ENCODE measurements around the gene FOXC1. TPM values are rescaled to one million over a fixed set of nuclear protein-coding genes. Genes with fewer than 3 reads are reported as not detected.

FOXC1 gene
- polyA plus RNA-seq, 1 donor from 2014 or later, result 0.09 TPM

DNA sequence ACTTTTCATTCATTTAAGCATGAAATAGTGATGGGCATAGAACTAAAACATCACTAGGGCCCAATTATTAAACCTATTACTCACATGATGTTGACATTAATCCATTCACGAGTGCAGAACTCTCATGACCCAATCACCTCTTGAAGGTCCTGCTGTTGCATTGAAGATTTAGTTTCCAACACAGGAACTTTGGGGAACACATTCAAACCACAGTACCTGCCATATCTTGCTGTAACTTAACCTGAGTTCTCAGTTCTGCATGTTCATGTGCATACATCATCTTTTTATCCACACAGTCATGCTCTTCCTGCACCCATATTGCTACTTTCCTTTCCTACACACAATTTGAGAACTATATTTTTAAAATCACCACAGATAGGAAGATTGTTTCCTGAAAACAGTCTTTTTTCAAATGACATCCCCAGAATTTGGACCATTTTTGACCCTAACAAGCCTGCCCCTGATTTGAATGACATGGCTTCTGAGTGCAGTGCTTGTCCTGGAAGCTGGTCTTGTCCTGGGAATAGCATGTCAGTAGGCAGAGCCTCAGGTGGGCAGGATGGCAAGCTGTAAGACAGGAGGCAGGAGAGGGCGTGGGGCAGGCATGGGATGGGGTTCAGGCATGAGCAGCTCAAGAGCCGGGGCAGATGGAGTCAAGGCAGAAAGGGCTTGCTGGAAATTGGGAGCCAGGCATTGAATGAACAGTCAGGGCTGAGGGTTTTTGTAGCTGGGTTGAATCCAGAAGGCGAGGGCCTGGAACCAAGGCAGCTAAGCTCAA lies 49.2 kb upstream of the FOXC1 start (continued):
- TF ChIP-seq, protein P1, sequence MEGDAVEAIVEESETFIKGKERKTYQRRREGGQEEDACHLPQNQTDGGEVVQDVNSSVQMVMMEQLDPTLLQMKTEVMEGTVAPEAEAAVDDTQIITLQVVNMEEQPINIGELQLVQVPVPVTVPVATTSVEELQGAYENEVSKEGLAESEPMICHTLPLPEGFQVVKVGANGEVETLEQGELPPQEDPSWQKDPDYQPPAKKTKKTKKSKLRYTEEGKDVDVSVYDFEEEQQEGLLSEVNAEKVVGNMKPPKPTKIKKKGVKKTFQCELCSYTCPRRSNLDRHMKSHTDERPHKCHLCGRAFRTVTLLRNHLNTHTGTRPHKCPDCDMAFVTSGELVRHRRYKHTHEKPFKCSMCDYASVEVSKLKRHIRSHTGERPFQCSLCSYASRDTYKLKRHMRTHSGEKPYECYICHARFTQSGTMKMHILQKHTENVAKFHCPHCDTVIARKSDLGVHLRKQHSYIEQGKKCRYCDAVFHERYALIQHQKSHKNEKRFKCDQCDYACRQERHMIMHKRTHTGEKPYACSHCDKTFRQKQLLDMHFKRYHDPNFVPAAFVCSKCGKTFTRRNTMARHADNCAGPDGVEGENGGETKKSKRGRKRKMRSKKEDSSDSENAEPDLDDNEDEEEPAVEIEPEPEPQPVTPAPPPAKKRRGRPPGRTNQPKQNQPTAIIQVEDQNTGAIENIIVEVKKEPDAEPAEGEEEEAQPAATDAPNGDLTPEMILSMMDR (IDR thresholded peaks at IDR 0.05; ENCODE audit: poor library complexity, severe bottlenecking), result no peak

DNA sequence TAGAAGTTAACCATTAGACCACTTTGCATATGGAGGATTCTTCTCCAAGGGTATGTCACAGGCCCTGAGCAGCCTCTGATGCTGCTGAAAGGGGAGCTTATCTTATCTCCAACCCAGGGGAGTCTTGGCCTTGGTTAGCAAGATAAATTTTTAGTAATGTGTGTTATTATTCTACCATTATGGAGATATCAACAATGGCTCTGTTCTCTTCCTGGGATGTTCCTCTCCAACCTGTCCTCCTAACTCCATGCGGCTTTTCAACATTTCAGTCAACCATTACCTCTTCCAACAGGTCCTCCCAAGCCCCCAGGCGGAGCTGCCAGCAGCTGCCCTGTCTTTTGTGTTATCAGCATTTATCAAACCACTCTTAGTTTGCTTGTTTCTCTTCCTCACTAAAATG lies 48.4 kb upstream of the FOXC1 start:
- Histone ChIP-seq H3K27me3 (ENCODE audit: insufficient read depth, low read depth, low read length) (no peaks in the 10 kb centered on the region), H3K9me3 (ENCODE audit: low read length) (no peaks in the 10 kb centered on the region), H3K9ac (ENCODE audit: low read length) (no peak overlapping the region), H3K79me2 (replicated peaks; ENCODE audit: insufficient read depth, low read length) (no peaks in the 10 kb centered on the region), H3K4me3 (ENCODE audit: low read length) (no peak overlapping the region), H3K27ac (ENCODE audit: low read length) (no peak overlapping the region), H3F3A (ENCODE audit: insufficient read depth, low read length, poor library complexity, severe bottlenecking) (no peaks in the 10 kb centered on the region), H3K4me2 (ENCODE audit: low read length) (no peak overlapping the region), H3K36me3 (ENCODE audit: insufficient read depth, low read length) (no peaks in the 10 kb centered on the region), H3K9me2 (ENCODE audit: insufficient read depth, low read length) (no peaks in the 10 kb centered on the region), H4K20me1 (ENCODE audit: insufficient read depth) (no peaks in the 10 kb centered on the region), H2AFZ (ENCODE audit: low read depth, low read length) (no peak overlapping the region)
- TF ChIP-seq, protein P2, sequence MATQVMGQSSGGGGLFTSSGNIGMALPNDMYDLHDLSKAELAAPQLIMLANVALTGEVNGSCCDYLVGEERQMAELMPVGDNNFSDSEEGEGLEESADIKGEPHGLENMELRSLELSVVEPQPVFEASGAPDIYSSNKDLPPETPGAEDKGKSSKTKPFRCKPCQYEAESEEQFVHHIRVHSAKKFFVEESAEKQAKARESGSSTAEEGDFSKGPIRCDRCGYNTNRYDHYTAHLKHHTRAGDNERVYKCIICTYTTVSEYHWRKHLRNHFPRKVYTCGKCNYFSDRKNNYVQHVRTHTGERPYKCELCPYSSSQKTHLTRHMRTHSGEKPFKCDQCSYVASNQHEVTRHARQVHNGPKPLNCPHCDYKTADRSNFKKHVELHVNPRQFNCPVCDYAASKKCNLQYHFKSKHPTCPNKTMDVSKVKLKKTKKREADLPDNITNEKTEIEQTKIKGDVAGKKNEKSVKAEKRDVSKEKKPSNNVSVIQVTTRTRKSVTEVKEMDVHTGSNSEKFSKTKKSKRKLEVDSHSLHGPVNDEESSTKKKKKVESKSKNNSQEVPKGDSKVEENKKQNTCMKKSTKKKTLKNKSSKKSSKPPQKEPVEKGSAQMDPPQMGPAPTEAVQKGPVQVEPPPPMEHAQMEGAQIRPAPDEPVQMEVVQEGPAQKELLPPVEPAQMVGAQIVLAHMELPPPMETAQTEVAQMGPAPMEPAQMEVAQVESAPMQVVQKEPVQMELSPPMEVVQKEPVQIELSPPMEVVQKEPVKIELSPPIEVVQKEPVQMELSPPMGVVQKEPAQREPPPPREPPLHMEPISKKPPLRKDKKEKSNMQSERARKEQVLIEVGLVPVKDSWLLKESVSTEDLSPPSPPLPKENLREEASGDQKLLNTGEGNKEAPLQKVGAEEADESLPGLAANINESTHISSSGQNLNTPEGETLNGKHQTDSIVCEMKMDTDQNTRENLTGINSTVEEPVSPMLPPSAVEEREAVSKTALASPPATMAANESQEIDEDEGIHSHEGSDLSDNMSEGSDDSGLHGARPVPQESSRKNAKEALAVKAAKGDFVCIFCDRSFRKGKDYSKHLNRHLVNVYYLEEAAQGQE (IDR thresholded peaks at IDR 0.05; ENCODE audit: borderline replicate concordance), result no peak
- TF ChIP-seq TAF1 (IDR thresholded peaks at IDR 0.05; ENCODE audit: low read depth), result no peak
- no peak for TF ChIP-seq MXI1 (conservative IDR thresholded peaks at IDR 0.05; ENCODE audit: poor library complexity, severe bottlenecking)
- TF ChIP-seq EZH2 (IDR thresholded peaks at IDR 0.05; ENCODE audit: borderline replicate concordance, insufficient read depth, low read length, poor library complexity, severe bottlenecking), result no peak
- TF ChIP-seq SMC3 (conservative IDR thresholded peaks at IDR 0.05; ENCODE audit: poor library complexity), result no peak
- TF ChIP-seq RAD21 (conservative IDR thresholded peaks at IDR 0.05), result no peak
- TF ChIP-seq EP300 (conservative IDR thresholded peaks at IDR 0.05; ENCODE audit: poor library complexity, severe bottlenecking), result no peak
- no peak for TF ChIP-seq POLR2AphosphoS5 (IDR thresholded peaks at IDR 0.05)
- TF ChIP-seq, protein P1 (IDR thresholded peaks at IDR 0.05; ENCODE audit: poor library complexity, severe bottlenecking), result no peak

Data from neural cell (in vitro differentiated cells).